K562 (cell line): ENCODE measurements around the gene PCSK2. TPM values are rescaled to one million over a fixed set of nuclear protein-coding genes. Genes with fewer than 3 reads are reported as not detected.

ENCODE experiments used
- ATAC-seq: fragments of 200-7000 bp; cut with Tn5 transposase; 3 replicates; pipeline ENCODE4 v1.9.1; 2020; ENCODE audit warnings: moderate library complexity
- BruUV-seq: library from RNA; stranded (reverse); fragments of 400-500 nt; replicated peaks from 2 replicates; lab custom pipeline; 2021; lab: Mats Ljungman, UMichigan
- CTCF ChIA-PET: fragments of 300-600 bp; formaldehyde crosslinking; extraction: SDS; loops from one replicate; lab custom pipeline; 2021; ENCODE audit warnings: low intra/inter-chr PET ratio; lab: Yijun Ruan, JAX
- POLR2A ChIA-PET: fragments of 300-600, 350-650 bp; sonication (Branson Sonifier 250); formaldehyde crosslinking; extraction: SDS; loops from one replicate; lab custom pipeline; 2021; ENCODE audit warnings: antibody characterized with exemption, inconsistent platforms; lab: Yijun Ruan, JAX
- DNase-seq, 4 experiments: peaks; one replicate each; pipeline versions ENCODE4 v3.0.0 to v3.0.0-alpha.2; 2011 to 2018; ENCODE audit warnings: low spot score in 3 of 4, mixed read lengths in 3 of 4; ENCODE audit errors: extremely low read depth in 1 of 4
- FAIRE-seq: peaks from 2 replicates; lab custom pipeline; 2011; peaks lifted over from hg19 to GRCh38; lab: Jason Lieb, UNC
- H2AFZ ChIP-seq: 2 replicates; pipeline ENCODE4 v1.6.0; 2011; ENCODE audit warnings: low read depth, low read length, control low read depth, inconsistent platforms
- H3K27ac ChIP-seq: fragments of 200-600 bp; 3 replicates; pipeline ENCODE4 v1.8.0; 2011; ENCODE audit warnings: low read depth, mild to moderate bottlenecking, control low read depth, inconsistent platforms, low read length, moderate library complexity, mixed read lengths; ENCODE audit errors: extremely low read depth
- H3K27me3 ChIP-seq, 2 experiments: fragments of 300-600 bp in 1 of 2; 2 replicates in 1 of 2; 3 replicates in 1 of 2; pipeline versions ENCODE4 v1.6.0 to v1.8.0; 2011; ENCODE audit warnings: inconsistent platforms in 2 of 2, low read length in 2 of 2, mild to moderate bottlenecking in 1 of 2, mixed read lengths in 1 of 2, moderate library complexity in 1 of 2; ENCODE audit not compliant: control insufficient read depth in 2 of 2, insufficient read depth in 2 of 2
- H3K36me3 ChIP-seq: fragments of 300-600 bp; 3 replicates; pipeline ENCODE4 v1.8.0; 2011; ENCODE audit warnings: mild to moderate bottlenecking, low read length, inconsistent platforms; ENCODE audit not compliant: control insufficient read depth, insufficient read depth
- H3K4me1 ChIP-seq, 2 experiments: fragments of 200-600 bp in 1 of 2; replicated peaks in 1 of 2; 2 replicates in 1 of 2; 3 replicates in 1 of 2; pipeline versions ENCODE4 v1.5.1 to v1.8.0; 2011; ENCODE audit warnings: inconsistent platforms in 2 of 2, low read length in 2 of 2, mild to moderate bottlenecking in 1 of 2, mixed read lengths in 1 of 2, moderate library complexity in 1 of 2; ENCODE audit not compliant: control insufficient read depth in 2 of 2, insufficient read depth in 2 of 2
- H3K4me2 ChIP-seq: 2 replicates; pipeline ENCODE4 v1.6.1; 2011; ENCODE audit warnings: low read length, control low read depth, inconsistent platforms, mixed read lengths; ENCODE audit not compliant: insufficient read depth
- H3K4me3 ChIP-seq: fragments of 200-600 bp; sonication (generic), shearing (Covaris generic); 2 replicates; pipeline ENCODE4 v1.5.1; 2016; ENCODE audit warnings: control low read depth, inconsistent platforms
- H3K79me2 ChIP-seq: fragments of 200-600 bp; 3 replicates; pipeline ENCODE4 v1.8.0; 2011; ENCODE audit warnings: low read length, inconsistent platforms; ENCODE audit not compliant: control insufficient read depth, insufficient read depth
- H3K9ac ChIP-seq, 2 experiments: 2 replicates each; pipeline versions ENCODE4 v1.6.0 to v1.6.1; 2011; ENCODE audit warnings: low read depth in 2 of 2, low read length in 2 of 2, control low read depth in 1 of 2, inconsistent platforms in 1 of 2, mild to moderate bottlenecking in 1 of 2, mixed read lengths in 1 of 2; ENCODE audit not compliant: insufficient read depth in 1 of 2
- H3K9me1 ChIP-seq: one replicate; pipeline ENCODE4 v1.6.0; 2011; ENCODE audit warnings: inconsistent platforms, mild to moderate bottlenecking, low read length, moderate library complexity; ENCODE audit not compliant: control insufficient read depth, insufficient read depth
- H3K9me3 ChIP-seq: replicated peaks from 2 replicates; pipeline ENCODE4 v1.5.1; 2011; ENCODE audit warnings: low read depth, low read length, inconsistent platforms; ENCODE audit not compliant: control insufficient read depth, insufficient read depth
- H4K20me1 ChIP-seq: replicated peaks from 2 replicates; pipeline ENCODE4 v1.6.1; 2011; ENCODE audit warnings: low read length, inconsistent platforms, mixed read lengths; ENCODE audit not compliant: control insufficient read depth, insufficient read depth
- C11orf30 ChIP-seq: fragments of 450-650 bp; IDR thresholded peaks from 2 replicates; pipeline ENCODE4 v1.6.1; 2016; ENCODE audit warnings: low read depth, mild to moderate bottlenecking
- MAFF ChIP-seq: IDR thresholded peaks from 2 replicates; pipeline ENCODE4 v1.6.1; 2012; ENCODE audit warnings: low read length, improper control_type of control experiment
- MAFG ChIP-seq: fragments of 450-650 bp; conservative IDR thresholded peaks from 2 replicates; pipeline ENCODE4 v1.6.1; 2016; ENCODE audit warnings: missing genetic modification characterization, missing compliant biosample characterization
- MAFK ChIP-seq: IDR thresholded peaks from 2 replicates; pipeline ENCODE4 v1.6.1; 2011; ENCODE audit warnings: low read length, improper control_type of control experiment
- NFE2 ChIP-seq: IDR thresholded peaks from 2 replicates; pipeline ENCODE4 v1.6.1; 2014; ENCODE audit warnings: antibody characterized with exemption, low read depth
- NFE2L1 ChIP-seq: fragments of 450-650 bp; IDR thresholded peaks from 2 replicates; pipeline ENCODE4 v1.6.1; 2016; ENCODE audit warnings: missing genetic modification characterization, low read depth, mild to moderate bottlenecking, missing compliant biosample characterization, moderate library complexity, borderline replicate concordance
- SPI1 ChIP-seq: IDR thresholded peaks from 2 replicates; pipeline ENCODE4 v1.6.1; 2011; ENCODE audit warnings: low read depth, low read length, control low read depth, borderline replicate concordance
- ZNF316 ChIP-seq: fragments of 450-650 bp; IDR thresholded peaks from 2 replicates; pipeline ENCODE4 v1.6.1; 2016
- ZNF644 ChIP-seq: fragments of 200-800 bp; sonication (Bioruptor generic); IDR thresholded peaks from 2 replicates; pipeline ENCODE4 v1.6.1; 2016; ENCODE audit warnings: low read depth, missing genetic modification characterization, missing compliant biosample characterization
- ZNF76 ChIP-seq: fragments of 250-450 bp; sonication (Bioruptor Pico); IDR thresholded peaks from 2 replicates; pipeline ENCODE4 v1.4.0; 2020; ENCODE audit warnings: mild to moderate bottlenecking, moderate library complexity, borderline replicate concordance
- whole genome bisulfite sequencing: fragments of 100-300 bp; shearing (Covaris generic); methylation state at CpG from one replicate; pipeline ENCODE4 v1.1.6; 2016; ENCODE audit warnings: low coverage, mixed read lengths; ENCODE audit not compliant: insufficient coverage; ENCODE audit errors: missing lambda C conversion rate; 5-methylcytosine and 5-hydroxymethylcytosine counted together
- in situ Hi-C: fragments of 300-500 bp; cut with MboI; formaldehyde crosslinking; loops from 4 replicates; pipeline ENCODE4 v1.15.0; 2018; ENCODE audit warnings: inconsistent platforms, mixed read lengths
- intact Hi-C: fragments of 100-400 bp; cut with micrococcal nuclease; formaldehyde crosslinking; loops from 2 replicates; pipeline ENCODE4 v1.14.2; 2022
- polyA plus RNA-seq, 8 experiments: library from polyadenylated mRNA; depleted of rRNA in 4 of 8; stranded (reverse) in 5 of 8; unstranded in 3 of 8; fragments of >200 nt; fragmentation: Nextera tagmentation in 2 of 8; fragmentation: Illumina TruSeq in 1 of 8; extraction: Ambion mirVana in 2 of 8; extraction: Trizol in 1 of 8; gene quantifications; 2 replicates each; pipeline versions ENCODE4 v1.2.1 to v1.2.3, GENCODE V29; 2011 to 2014; ENCODE audit warnings: inconsistent platforms in 1 of 8, missing spikeins in 1 of 8
- total RNA-seq, 7 experiments: library from RNA; depleted of rRNA in 6 of 7; stranded (reverse); fragments of >200 nt in 6 of 7; fragmentation: Illumina TruSeq in 2 of 7; extraction: Trizol in 2 of 7; gene quantifications; 2 replicates each; pipeline versions ENCODE4 v1.2.1 to v1.2.3, GENCODE V29; 2011 to 2021; ENCODE audit warnings: low replicate concordance in 1 of 7

PCSK2 gene
- total and polyA plus RNA-seq, 9 of the 15 experiments (the other 6 are each of a cell fraction or from before 2014, with no cell fraction given): 0.04 to 0.07 (median 0.05) TPM; not detected in 6

DNA sequence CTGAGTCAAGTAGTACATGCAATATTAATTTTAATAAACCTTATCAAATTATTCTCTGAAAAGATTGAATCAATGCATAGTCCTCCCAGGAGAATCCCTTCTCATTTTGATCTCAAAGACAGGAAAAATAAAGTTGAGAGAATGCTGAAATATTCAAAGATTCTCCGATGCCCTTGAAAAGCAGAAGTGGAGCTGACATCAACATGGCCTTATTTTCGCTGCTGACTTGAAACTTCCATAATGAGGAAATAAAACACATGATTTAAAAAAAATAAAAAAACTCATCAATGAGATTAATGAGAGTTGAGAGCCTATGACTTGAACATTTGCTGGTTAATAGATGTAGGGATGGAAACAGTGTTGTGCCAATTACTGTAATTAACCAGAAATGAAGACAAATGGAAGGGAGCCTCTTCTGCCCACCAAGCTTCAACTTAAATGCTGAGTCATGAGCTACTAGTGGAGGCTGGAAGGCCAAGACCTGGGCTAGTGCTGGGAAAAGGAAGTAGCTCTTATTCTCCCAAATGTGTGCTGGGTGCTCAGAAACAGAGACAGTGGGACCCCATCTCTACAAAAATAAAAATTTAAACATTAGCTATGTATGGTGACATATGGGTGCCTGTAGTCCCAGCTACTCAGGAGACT is 164.4 kb downstream of the PCSK2 start:
- ChIA-PET CTCF (no interaction called here), POLR2A (no interaction called here)
- Histone ChIP-seq H3K4me2 (no peak overlapping the region), H3K4me1 (no peaks in the 10 kb centered on the region), H3K9me1 (no peaks in the 10 kb centered on the region), H3K9ac (no peak overlapping the region), H3K9me3 (no peaks in the 10 kb centered on the region), H3K4me3 (no peak overlapping the region), H3K36me3 (no peaks in the 10 kb centered on the region), H3K27me3 (no peaks in the 10 kb centered on the region; a peak in 1 of 5 replicates), H4K20me1 (no peaks in the 10 kb centered on the region), H2AFZ (no peak overlapping the region), H3K27ac (no peak overlapping the region), H3K79me2 (no peaks in the 10 kb centered on the region)
- DNase-seq (no peak), FAIRE-seq (no peak), ATAC-seq (no peak)
- 5% methylated on average over 2 of the region's 2 CpGs for WGBS
- peak; percentile 84 for TF ChIP-seq SPI1
- TF ChIP-seq C11orf30: peak; percentile 80
- TF ChIP-seq MAFK: peak; percentile 73
- TF ChIP-seq ZNF316: peak; percentile 79
- peak; percentile 76 for TF ChIP-seq NFE2
- no peak for TF ChIP-seq ZNF644 (tag)
- no peak for TF ChIP-seq ZNF76 (CRISPR knock-in tag)
- peak; percentile 82 for TF ChIP-seq MAFF
- peak; percentile 77 for TF ChIP-seq MAFG
- TF ChIP-seq NFE2L1 (tag): peak; percentile 50
- in situ Hi-C loops (no loop called here), intact Hi-C loops (no loop called here)
- no TSS peak for BruUV-seq
